Karpas-422 (cell line): ENCODE measurements around the gene EIF1AY. TPM values are rescaled to one million over a fixed set of nuclear protein-coding genes. Genes with fewer than 3 reads are reported as not detected.
"Not testable (repeated sequence)": the region's sequence is repeated elsewhere in the genome, so short reads cannot be mapped to it uniquely, and the experiment has no call there.

ENCODE experiments used
- DNase-seq: peaks from one replicate; pipeline ENCODE4 v3.0.0-alpha.2; 2015
- H2AFZ ChIP-seq: fragments of 200-600 bp; sonication (generic); 2 replicates; pipeline ENCODE4 v1.6.1; 2014; ENCODE audit warnings: antibody characterized with exemption, low read length, mixed read lengths
- H3K27ac ChIP-seq: fragments of 200-600 bp; sonication (generic); 2 replicates; pipeline ENCODE4 v1.5.1; 2014; ENCODE audit warnings: mild to moderate bottlenecking, low read length, moderate library complexity
- H3K27me3 ChIP-seq: fragments of 200-600 bp; sonication (generic); 2 replicates; pipeline ENCODE4 v1.6.1; 2014; ENCODE audit warnings: low read length, mixed read lengths
- H3K36me3 ChIP-seq: fragments of 200-600 bp; sonication (generic); 2 replicates; pipeline ENCODE4 v1.6.1; 2014; ENCODE audit warnings: low read length, mixed read lengths; ENCODE audit not compliant: insufficient read depth
- H3K4me1 ChIP-seq: fragments of 200-600 bp; sonication (generic); 2 replicates; pipeline ENCODE4 v1.6.1; 2014; ENCODE audit warnings: mild to moderate bottlenecking, low read length, mixed read lengths
- H3K4me2 ChIP-seq: fragments of 200-600 bp; sonication (generic); 2 replicates; pipeline ENCODE4 v1.6.1; 2014; ENCODE audit warnings: low read length, low read depth, mild to moderate bottlenecking; ENCODE audit not compliant: poor library complexity, severe bottlenecking
- H3K4me3 ChIP-seq: fragments of 200-600 bp; sonication (generic); 2 replicates; pipeline ENCODE4 v1.5.1; 2014; ENCODE audit warnings: mild to moderate bottlenecking, antibody characterized with exemption, low read length, mixed read lengths
- H3K79me2 ChIP-seq: fragments of 200-600 bp; sonication (generic); 2 replicates; pipeline ENCODE4 v1.6.1; 2014; ENCODE audit warnings: mild to moderate bottlenecking, low read length, mixed read lengths
- H3K9ac ChIP-seq: fragments of 200-600 bp; sonication (generic); 2 replicates; pipeline ENCODE4 v1.6.0; 2014; ENCODE audit warnings: low read length
- H3K9me2 ChIP-seq: fragments of 200-600 bp; sonication (generic), shearing (Covaris generic); replicated peaks from 2 replicates; pipeline ENCODE4 v1.6.0; 2014; ENCODE audit warnings: mild to moderate bottlenecking, low read length, moderate library complexity; ENCODE audit not compliant: insufficient read depth
- H3K9me3 ChIP-seq: fragments of 300-700, 200-600 bp; sonication (generic); 2 replicates; pipeline ENCODE4 v1.6.1; 2014; ENCODE audit warnings: low read length, mixed read lengths
- H4K20me1 ChIP-seq: fragments of 200-600 bp; sonication (generic); 2 replicates; pipeline ENCODE4 v1.6.1; 2014; ENCODE audit warnings: mild to moderate bottlenecking, antibody characterized with exemption, low read length, low read depth; ENCODE audit not compliant: insufficient read depth
- total RNA-seq: library from RNA; depleted of rRNA; stranded (reverse); fragments of >200 nt; shearing (Covaris generic); gene quantifications from 2 replicates; pipeline ENCODE4 v1.2.3, GENCODE V29; 2014; ENCODE audit warnings: low replicate concordance

Gene EIF1AY
- total RNA-seq, 1 experiment from 2014 or later = not detected

GRCh38 chrY:20552764-20553323 is 22.7 kb upstream of the EIF1AY start:
- H3K9me2 ChIP-seq, H3K27me3 ChIP-seq, H3K9ac ChIP-seq, H3K4me3 ChIP-seq, H4K20me1 ChIP-seq, H3K9me3 ChIP-seq, H3K27ac ChIP-seq, H3K36me3 ChIP-seq, H3K79me2 ChIP-seq, H2AFZ ChIP-seq, DNase-seq, H3K4me1 ChIP-seq, H3K4me2 ChIP-seq: not testable (repeated sequence)

- Histone ChIP-seq H2AFZ (no peak overlapping the region), H3K4me1 (no peaks in the 10 kb centered on the region), H3K79me2 (no peaks in the 10 kb centered on the region), H3K9ac (no peak overlapping the region), H3K4me3 (no peak overlapping the region), H4K20me1 (no peaks in the 10 kb centered on the region), H3K9me3 (no peaks in the 10 kb centered on the region), H3K27me3 (no peaks in the 10 kb centered on the region), H3K27ac (no peak overlapping the region), H3K4me2 (no peak overlapping the region), H3K9me2 (no peaks in the 10 kb centered on the region), H3K36me3 (no peaks in the 10 kb centered on the region)
- DNase-seq = no peak
Measured at GRCh38 chrY:20555820-20556219, 19.8 kb upstream of the EIF1AY start.

DNA sequence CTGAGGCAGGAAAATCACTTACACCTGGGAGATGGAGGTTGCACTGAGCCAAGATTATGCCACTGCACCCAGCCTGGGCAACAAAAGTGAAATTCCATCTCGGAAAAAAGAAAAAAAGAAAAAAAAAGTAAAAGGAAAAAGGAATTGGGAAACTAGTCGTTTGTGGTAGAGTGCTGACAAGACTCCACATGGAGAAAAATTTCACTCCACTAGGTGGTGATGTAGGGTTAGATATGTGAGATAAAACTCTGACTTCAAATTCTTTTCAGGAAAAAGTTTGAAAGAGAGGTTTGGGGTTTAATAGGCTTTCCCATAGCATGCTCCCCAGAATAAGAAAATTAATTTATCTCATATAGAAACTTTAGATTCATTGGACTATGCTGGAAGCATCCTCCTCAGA is 16.9 kb upstream of the EIF1AY start:
- H3K79me2 ChIP-seq = no peaks in the 10 kb centered on the region
- DNase-seq = no peak

GRCh38 chrY:20559873-20560512 is 15.6 kb upstream of the EIF1AY start:
- Histone ChIP-seq H3K4me1 (no peaks in the 10 kb centered on the region), H3K36me3 (no peaks in the 10 kb centered on the region), H2AFZ (no peak overlapping the region), H3K9me3 (no peaks in the 10 kb centered on the region), H3K4me2 (no peak overlapping the region), H3K27me3 (no peaks in the 10 kb centered on the region), H3K27ac (no peak overlapping the region), H3K9ac (no peak overlapping the region), H3K79me2 (no peaks in the 10 kb centered on the region), H4K20me1 (no peaks in the 10 kb centered on the region), H3K4me3 (no peak overlapping the region), H3K9me2 (no peaks in the 10 kb centered on the region)
- DNase-seq = no peak

More for the DNA sequence above, 16.9 kb upstream of the EIF1AY start:
- H3K27ac ChIP-seq = no peak overlapping the region
- no peaks in the 10 kb centered on the region for H3K36me3 ChIP-seq
- no peaks in the 10 kb centered on the region for H4K20me1 ChIP-seq
- no peaks in the 10 kb centered on the region for H3K27me3 ChIP-seq
- H3K9me2 ChIP-seq = no peaks in the 10 kb centered on the region
- H3K9ac ChIP-seq = no peak overlapping the region
- H3K9me3 ChIP-seq = no peaks in the 10 kb centered on the region
- H2AFZ ChIP-seq = no peak overlapping the region
- H3K4me3 ChIP-seq = no peak overlapping the region
- H3K4me2 ChIP-seq = no peak overlapping the region
- no peaks in the 10 kb centered on the region for H3K4me1 ChIP-seq

- no peaks in the 10 kb centered on the region for H3K9me2 ChIP-seq
- no peak overlapping the region for H3K4me3 ChIP-seq
- H3K9me3 ChIP-seq = no peaks in the 10 kb centered on the region
- no peak overlapping the region for H2AFZ ChIP-seq
- no peaks in the 10 kb centered on the region for H4K20me1 ChIP-seq
- no peaks in the 10 kb centered on the region for H3K4me1 ChIP-seq
- DNase-seq = no peak
- no peak overlapping the region for H3K27ac ChIP-seq
- no peaks in the 10 kb centered on the region for H3K36me3 ChIP-seq
- H3K9ac ChIP-seq = no peak overlapping the region
- no peaks in the 10 kb centered on the region for H3K79me2 ChIP-seq
- no peaks in the 10 kb centered on the region for H3K27me3 ChIP-seq
- no peak overlapping the region for H3K4me2 ChIP-seq
Measured at GRCh38 chrY:20571306-20571705, 4.3 kb upstream of the EIF1AY start.

DNA sequence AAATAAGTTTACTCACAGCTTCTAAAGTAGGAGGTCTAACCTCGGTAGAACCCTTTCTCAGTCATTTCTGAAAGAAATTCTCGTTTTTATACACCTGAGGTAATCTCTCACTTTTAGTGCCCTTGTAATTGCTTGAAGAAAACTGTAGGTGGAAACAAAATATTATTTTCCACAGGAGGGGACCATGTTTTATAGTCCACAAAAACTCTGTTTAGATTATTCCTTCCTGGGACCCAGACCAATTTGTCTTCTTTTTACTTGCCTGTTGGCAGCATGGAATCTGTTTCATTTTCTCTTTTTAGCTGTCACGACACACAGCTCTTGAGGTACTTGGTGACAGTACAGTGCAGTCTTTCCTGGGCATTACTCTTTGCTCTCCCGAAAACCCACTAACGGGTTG is 930 bp downstream of the EIF1AY start:
- H3K4me3 ChIP-seq = no peak overlapping the region
- no peaks in the 10 kb centered on the region for H3K27me3 ChIP-seq
- no peak overlapping the region for H3K27ac ChIP-seq
- no peaks in the 10 kb centered on the region for H3K9me2 ChIP-seq
- H3K36me3 ChIP-seq = no peaks in the 10 kb centered on the region
- H3K4me1 ChIP-seq = no peaks in the 10 kb centered on the region
- H3K79me2 ChIP-seq = no peaks in the 10 kb centered on the region
- no peaks in the 10 kb centered on the region for H4K20me1 ChIP-seq
- no peak for DNase-seq
- no peak overlapping the region for H3K4me2 ChIP-seq
- no peaks in the 10 kb centered on the region for H3K9me3 ChIP-seq
- H3K9ac ChIP-seq = no peak overlapping the region
- no peak overlapping the region for H2AFZ ChIP-seq

DNA sequence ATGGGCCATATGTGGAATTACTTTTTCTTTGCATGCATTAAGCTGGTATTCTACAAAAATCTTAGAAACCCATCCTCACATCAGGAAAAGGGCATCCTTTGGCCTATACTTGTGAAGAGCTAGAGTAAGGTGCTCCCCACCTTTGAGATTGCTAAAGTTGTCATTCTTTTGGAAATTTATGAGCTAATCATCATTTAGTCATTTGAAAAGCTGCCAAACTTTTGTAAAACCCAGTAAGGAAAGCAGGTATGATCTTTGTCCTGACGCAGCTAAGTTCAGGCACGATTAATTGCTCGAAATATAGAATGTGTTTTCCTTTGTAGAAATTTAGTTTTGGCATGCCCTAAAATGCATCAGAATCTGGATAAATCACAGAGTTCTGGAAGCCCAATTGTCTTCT is 2.6 kb downstream of the EIF1AY start:
- Histone ChIP-seq H3K4me2 (no peak overlapping the region), H3K36me3 (no peaks in the 10 kb centered on the region), H3K79me2 (no peaks in the 10 kb centered on the region)

DNA sequence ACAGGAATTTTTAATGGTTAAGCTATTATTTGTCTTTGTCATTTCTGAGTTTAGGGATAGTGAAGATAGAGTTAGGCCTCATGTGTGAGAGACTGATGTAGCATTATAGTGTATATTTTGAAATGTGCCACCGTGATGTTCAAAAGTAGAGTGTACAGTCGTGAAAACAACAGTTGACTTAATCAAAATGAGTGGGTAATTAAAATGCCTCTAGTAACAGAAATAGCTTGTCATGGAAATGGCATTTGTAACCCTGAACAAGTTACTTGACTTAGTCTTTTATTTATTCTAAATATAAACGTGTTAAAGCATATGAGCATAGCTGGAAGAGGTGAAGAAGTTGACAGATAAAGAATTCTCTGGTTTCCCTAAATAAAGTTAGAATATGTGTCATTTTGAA is 6.1 kb downstream of the EIF1AY start:
- Histone ChIP-seq H3K36me3 (no peaks in the 10 kb centered on the region), H3K27ac (no peak overlapping the region), H3K9ac (no peak overlapping the region), H3K4me2 (no peak overlapping the region), H3K4me3 (no peak overlapping the region), H2AFZ (no peak overlapping the region), H4K20me1 (no peaks in the 10 kb centered on the region), H3K79me2 (no peaks in the 10 kb centered on the region), H3K9me2 (no peaks in the 10 kb centered on the region), H3K27me3 (no peaks in the 10 kb centered on the region), H3K4me1 (no peaks in the 10 kb centered on the region), H3K9me3 (no peaks in the 10 kb centered on the region)
- DNase-seq = no peak

More for the DNA sequence above, 2.6 kb downstream of the EIF1AY start:
- no peaks in the 10 kb centered on the region for H3K27me3 ChIP-seq
- no peak overlapping the region for H2AFZ ChIP-seq
- no peak overlapping the region for H3K9ac ChIP-seq
- H3K4me3 ChIP-seq = no peak overlapping the region
- DNase-seq = no peak
- H3K4me1 ChIP-seq = no peaks in the 10 kb centered on the region
- H4K20me1 ChIP-seq = no peaks in the 10 kb centered on the region
- no peak overlapping the region for H3K27ac ChIP-seq
- H3K9me2 ChIP-seq = no peaks in the 10 kb centered on the region
- no peaks in the 10 kb centered on the region for H3K9me3 ChIP-seq
